OCI-LY7 (cell line): ENCODE data around the gene ACOXL. TPM values are rescaled to one million over a fixed set of nuclear protein-coding genes. Genes with fewer than 3 reads are reported as not detected.

ENCODE experiments used
- BruUV-seq: library from RNA; stranded (reverse); fragments of 400-500 nt; replicated peaks from 2 replicates; lab custom pipeline; 2021; lab: Mats Ljungman, UMichigan
- CTCF ChIA-PET: fragments of 300-600 bp; sonication (Branson Sonifier 250); formaldehyde crosslinking; loops from one replicate; lab custom pipeline; 2022; ENCODE audit warnings: antibody characterized with exemption; ENCODE audit not compliant: unreplicated experiment; lab: Charles Lee
- POLR2A ChIA-PET: fragments of 300-600 bp; sonication (Branson Sonifier 250); formaldehyde crosslinking; loops from one replicate; lab custom pipeline; 2022; ENCODE audit warnings: antibody characterized with exemption; lab: Charles Lee
- DNase-seq: peaks from one replicate; pipeline ENCODE4 v3.0.0-alpha.2; 2015; ENCODE audit warnings: low spot score
- H2AFZ ChIP-seq: fragments of 200-600 bp; sonication (generic), shearing (Covaris generic); 2 replicates; pipeline ENCODE4 v1.6.1; 2014; ENCODE audit warnings: mild to moderate bottlenecking, antibody characterized with exemption, low read length, moderate library complexity
- H3K27ac ChIP-seq: fragments of 200-600 bp; sonication (generic); 2 replicates; pipeline ENCODE4 v1.5.1; 2014; ENCODE audit warnings: mixed run types, low read depth, mild to moderate bottlenecking, moderate library complexity, low read length, inconsistent platforms; ENCODE audit not compliant: poor library complexity, severe bottlenecking
- H3K36me3 ChIP-seq: fragments of 200-600 bp; sonication (generic); 2 replicates; pipeline ENCODE4 v1.6.1; 2014; ENCODE audit warnings: mild to moderate bottlenecking, antibody characterized with exemption, low read length, moderate library complexity, mixed read lengths; ENCODE audit not compliant: insufficient read depth
- H3K4me1 ChIP-seq: fragments of 200-600 bp; sonication (generic); 2 replicates; pipeline ENCODE4 v1.5.1; 2014; ENCODE audit warnings: mild to moderate bottlenecking, low read length; ENCODE audit not compliant: insufficient read depth, poor library complexity, severe bottlenecking
- H3K4me2 ChIP-seq: fragments of 200-600 bp; sonication (generic); 2 replicates; pipeline ENCODE4 v1.6.1; 2014; ENCODE audit warnings: mild to moderate bottlenecking, low read length
- H3K4me3 ChIP-seq: fragments of 200-600 bp; sonication (generic); 2 replicates; pipeline ENCODE4 v1.5.1; 2014; ENCODE audit warnings: mild to moderate bottlenecking, low read depth, low read length; ENCODE audit not compliant: poor library complexity, severe bottlenecking
- H3K79me2 ChIP-seq: fragments of 200-600 bp; sonication (generic); 2 replicates; pipeline ENCODE4 v1.6.1; 2016; ENCODE audit warnings: low read depth, mild to moderate bottlenecking, low read length, moderate library complexity, mixed read lengths; ENCODE audit not compliant: insufficient read depth
- H3K9me2 ChIP-seq: fragments of 200-600 bp; sonication (generic); 2 replicates; pipeline ENCODE4 v1.6.1; 2016; ENCODE audit warnings: mild to moderate bottlenecking, low read length, mixed read lengths; ENCODE audit not compliant: insufficient read depth
- H3K9me3 ChIP-seq: fragments of 200-600 bp; sonication (generic); 2 replicates; pipeline ENCODE4 v1.6.1; 2014; ENCODE audit warnings: mild to moderate bottlenecking, mixed run types, low read length, mixed read lengths
- H4K20me1 ChIP-seq: fragments of 200-600 bp; sonication (generic); 2 replicates; pipeline ENCODE4 v1.6.1; 2014; ENCODE audit warnings: mild to moderate bottlenecking, antibody characterized with exemption, low read length, moderate library complexity, mixed read lengths; ENCODE audit not compliant: insufficient read depth
- EZH2phosphoT487 ChIP-seq: fragments of 200-600 bp; sonication (generic); IDR thresholded peaks from 2 replicates; pipeline ENCODE4 v1.6.1; 2018; ENCODE audit warnings: low read depth, borderline replicate concordance, mild to moderate bottlenecking, mixed run types, antibody characterized with exemption, low read length, moderate library complexity, mixed read lengths
- intact Hi-C: fragments of 100-400 bp; cut with micrococcal nuclease; formaldehyde crosslinking; loops from one replicate; pipeline ENCODE4 v1.10.0; 2022; ENCODE audit not compliant: unreplicated experiment
- total RNA-seq, 2 experiments: library from RNA; depleted of rRNA in 1 of 2; stranded (reverse); fragments of >200 nt in 1 of 2; shearing (Covaris generic) in 1 of 2; gene quantifications; 2 replicates each; pipeline ENCODE4 v1.2.3, GENCODE V29; 2014 to 2022
- TF ChIP-seq, protein P1 (sequence below): fragments of 200-600 bp; sonication (generic); conservative IDR thresholded peaks from 2 replicates; pipeline ENCODE4 v1.5.1; 2014; ENCODE audit warnings: mild to moderate bottlenecking, antibody characterized with exemption, low read length, moderate library complexity, mixed read lengths

ACOXL gene
- total RNA-seq, 2 experiments from 2014 or later, result 1.4 TPM; not detected in 1

DNA sequence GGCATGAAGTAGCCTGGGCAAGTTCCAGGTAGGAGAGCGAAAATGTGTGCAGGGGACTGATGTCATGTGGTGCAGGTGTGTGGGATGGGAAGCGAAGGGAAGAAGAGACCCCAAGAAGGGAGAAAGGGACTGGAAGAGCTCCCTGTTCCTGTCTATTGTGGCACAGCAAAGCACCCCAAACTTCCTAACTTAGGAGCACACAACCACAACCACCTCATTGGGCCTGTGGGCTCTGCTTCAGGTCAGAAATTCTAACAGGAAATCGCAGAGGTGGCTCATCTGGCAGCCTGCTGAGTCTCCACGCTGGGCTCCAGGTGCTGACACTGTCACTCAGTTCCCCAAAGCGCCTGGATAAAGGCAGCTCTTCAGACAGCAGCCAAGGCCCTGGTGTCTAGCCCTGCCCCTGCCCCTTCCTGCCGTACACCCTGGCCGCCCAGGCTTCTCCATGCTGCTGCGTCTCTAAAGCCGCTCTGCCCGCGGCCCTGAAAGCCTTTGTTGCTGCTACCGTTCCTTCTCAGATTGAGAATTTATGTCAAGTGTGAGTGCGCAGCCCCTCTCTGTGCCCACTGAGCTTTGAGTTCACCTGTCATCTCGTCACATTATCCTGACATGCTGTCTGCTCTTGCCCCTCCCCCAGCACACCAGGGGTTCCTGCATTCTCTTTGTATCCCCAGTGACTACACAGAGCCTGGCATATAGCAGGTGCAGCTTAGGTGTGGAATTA, 248.1 kb downstream of the ACOXL start:
- POLR2A ChIA-PET, result no interaction called here
- BruUV-seq, result no TSS peak
- Histone ChIP-seq H2AFZ (no peak overlapping the region), H3K9me3 (no peaks in the 10 kb centered on the region), H3K4me2 (no peak overlapping the region), H3K4me1 (no peaks in the 10 kb centered on the region), H4K20me1 (no peaks in the 10 kb centered on the region), H3K27ac (no peak overlapping the region), H3K36me3 (no peaks in the 10 kb centered on the region), H3K79me2 (no peaks in the 10 kb centered on the region), H3K9me2 (no peaks in the 10 kb centered on the region), H3K4me3 (no peak overlapping the region)
- CTCF ChIA-PET, result no interaction called here
- no peak for DNase-seq
- intact Hi-C loops, result no loop called here
- TF ChIP-seq, protein P1, sequence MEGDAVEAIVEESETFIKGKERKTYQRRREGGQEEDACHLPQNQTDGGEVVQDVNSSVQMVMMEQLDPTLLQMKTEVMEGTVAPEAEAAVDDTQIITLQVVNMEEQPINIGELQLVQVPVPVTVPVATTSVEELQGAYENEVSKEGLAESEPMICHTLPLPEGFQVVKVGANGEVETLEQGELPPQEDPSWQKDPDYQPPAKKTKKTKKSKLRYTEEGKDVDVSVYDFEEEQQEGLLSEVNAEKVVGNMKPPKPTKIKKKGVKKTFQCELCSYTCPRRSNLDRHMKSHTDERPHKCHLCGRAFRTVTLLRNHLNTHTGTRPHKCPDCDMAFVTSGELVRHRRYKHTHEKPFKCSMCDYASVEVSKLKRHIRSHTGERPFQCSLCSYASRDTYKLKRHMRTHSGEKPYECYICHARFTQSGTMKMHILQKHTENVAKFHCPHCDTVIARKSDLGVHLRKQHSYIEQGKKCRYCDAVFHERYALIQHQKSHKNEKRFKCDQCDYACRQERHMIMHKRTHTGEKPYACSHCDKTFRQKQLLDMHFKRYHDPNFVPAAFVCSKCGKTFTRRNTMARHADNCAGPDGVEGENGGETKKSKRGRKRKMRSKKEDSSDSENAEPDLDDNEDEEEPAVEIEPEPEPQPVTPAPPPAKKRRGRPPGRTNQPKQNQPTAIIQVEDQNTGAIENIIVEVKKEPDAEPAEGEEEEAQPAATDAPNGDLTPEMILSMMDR, result no peak
- TF ChIP-seq EZH2phosphoT487, result no peak

DNA sequence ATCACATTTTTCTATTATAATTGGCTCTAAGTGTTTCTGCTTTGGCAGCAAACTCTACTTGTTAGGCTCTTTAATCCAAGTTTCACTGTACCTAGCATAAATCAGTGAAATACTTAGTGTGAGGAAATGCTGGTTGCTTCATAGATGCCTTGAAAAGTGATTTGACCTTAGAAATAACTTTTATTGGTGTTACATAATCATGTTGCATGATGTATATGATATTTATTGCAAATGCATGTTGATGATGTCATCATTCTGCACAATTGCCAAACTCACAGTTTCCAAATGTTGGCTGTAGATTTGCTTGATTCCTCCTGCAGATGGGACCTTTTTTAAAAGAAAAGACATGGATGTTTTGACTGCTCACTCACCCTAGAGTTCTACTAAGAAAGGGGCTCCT, 250.8 kb downstream of the ACOXL start:
- Histone ChIP-seq H3K4me2 (no peak overlapping the region), H4K20me1 (no peaks in the 10 kb centered on the region), H3K36me3 (no peaks in the 10 kb centered on the region), H2AFZ (no peak overlapping the region), H3K79me2 (no peaks in the 10 kb centered on the region), H3K4me3 (no peak overlapping the region), H3K27ac (no peak overlapping the region), H3K9me3 (no peaks in the 10 kb centered on the region), H3K4me1 (no peaks in the 10 kb centered on the region), H3K9me2 (no peaks in the 10 kb centered on the region)
- no peak for DNase-seq
- no TSS peak for BruUV-seq
- CTCF ChIA-PET, result no interaction called here
- POLR2A ChIA-PET, result no interaction called here
- no peak for TF ChIP-seq EZH2phosphoT487
- TF ChIP-seq, protein P1, result no peak
- intact Hi-C loops, result no loop called here
